ENCODE results near the gene SEC11C.

Gene SEC11C

DNA sequence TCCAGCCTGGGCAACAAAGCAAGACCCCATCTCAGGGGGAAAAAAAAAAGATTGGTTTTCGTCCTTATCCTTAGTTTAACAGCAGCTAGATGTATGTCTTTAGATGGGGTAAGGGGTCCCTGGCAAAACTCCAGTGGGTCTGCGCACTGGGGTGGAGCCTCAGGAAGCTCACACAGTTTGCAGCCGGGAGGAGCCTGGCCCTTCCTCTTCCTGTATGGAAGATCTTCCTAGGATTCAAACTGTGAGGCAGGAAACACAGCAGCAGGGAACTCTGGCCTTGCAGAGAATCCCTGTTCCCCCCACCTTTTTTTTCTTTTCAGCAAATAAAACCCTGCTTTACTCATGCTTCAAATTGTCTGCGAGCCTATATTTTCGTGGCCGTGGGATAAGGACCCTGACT, 67.8 kb downstream of the SEC11C start:
- in situ Hi-C loops (cut with HindIII; ENCODE audit: low sequenced_read_pairs) = no loop called here

Data from endothelial cell of hepatic sinusoid (primary cell).